ENCODE measurements around the gene ZNF782.

DNA sequence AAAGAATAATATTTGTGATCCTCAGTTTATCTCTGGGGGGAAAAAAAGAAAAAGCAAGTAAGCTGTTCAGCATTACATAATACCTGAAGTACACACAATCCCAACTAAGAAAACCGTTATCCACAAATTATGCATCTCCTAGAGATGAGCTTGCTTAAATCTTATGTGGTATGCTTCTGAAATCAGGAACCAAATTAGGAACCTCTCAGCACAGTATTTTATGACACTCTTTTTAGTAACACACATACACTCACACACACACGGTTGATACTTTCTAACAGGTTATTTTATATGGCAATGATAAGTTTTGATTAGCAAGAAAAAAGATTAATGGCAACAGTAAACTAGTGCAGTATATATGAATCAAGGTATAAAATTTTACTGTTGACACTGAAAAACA lies 75.2 kb downstream of the ZNF782 start:
- TF ChIP-seq EZH2 (IDR thresholded peaks at IDR 0.05; ENCODE audit: low read depth): no peak
- TF ChIP-seq, protein P1, sequence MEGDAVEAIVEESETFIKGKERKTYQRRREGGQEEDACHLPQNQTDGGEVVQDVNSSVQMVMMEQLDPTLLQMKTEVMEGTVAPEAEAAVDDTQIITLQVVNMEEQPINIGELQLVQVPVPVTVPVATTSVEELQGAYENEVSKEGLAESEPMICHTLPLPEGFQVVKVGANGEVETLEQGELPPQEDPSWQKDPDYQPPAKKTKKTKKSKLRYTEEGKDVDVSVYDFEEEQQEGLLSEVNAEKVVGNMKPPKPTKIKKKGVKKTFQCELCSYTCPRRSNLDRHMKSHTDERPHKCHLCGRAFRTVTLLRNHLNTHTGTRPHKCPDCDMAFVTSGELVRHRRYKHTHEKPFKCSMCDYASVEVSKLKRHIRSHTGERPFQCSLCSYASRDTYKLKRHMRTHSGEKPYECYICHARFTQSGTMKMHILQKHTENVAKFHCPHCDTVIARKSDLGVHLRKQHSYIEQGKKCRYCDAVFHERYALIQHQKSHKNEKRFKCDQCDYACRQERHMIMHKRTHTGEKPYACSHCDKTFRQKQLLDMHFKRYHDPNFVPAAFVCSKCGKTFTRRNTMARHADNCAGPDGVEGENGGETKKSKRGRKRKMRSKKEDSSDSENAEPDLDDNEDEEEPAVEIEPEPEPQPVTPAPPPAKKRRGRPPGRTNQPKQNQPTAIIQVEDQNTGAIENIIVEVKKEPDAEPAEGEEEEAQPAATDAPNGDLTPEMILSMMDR (conservative IDR thresholded peaks at IDR 0.05): no peak

All from PC-9 (cell line).